Nucleus accumbens (tissue), 56 donors: Measurements from ENCODE around the gene CMSS1.
"Not testable (repeated sequence)": the region's sequence is repeated elsewhere in the genome, so short reads cannot be mapped to it uniquely, and the experiment has no call there.

ENCODE experiments used
- DNase-seq, 56 donors: peaks; one replicate each; lab custom pipeline; 2025; lab: John Stamatoyannopoulos, UW

Gene CMSS1

DNA sequence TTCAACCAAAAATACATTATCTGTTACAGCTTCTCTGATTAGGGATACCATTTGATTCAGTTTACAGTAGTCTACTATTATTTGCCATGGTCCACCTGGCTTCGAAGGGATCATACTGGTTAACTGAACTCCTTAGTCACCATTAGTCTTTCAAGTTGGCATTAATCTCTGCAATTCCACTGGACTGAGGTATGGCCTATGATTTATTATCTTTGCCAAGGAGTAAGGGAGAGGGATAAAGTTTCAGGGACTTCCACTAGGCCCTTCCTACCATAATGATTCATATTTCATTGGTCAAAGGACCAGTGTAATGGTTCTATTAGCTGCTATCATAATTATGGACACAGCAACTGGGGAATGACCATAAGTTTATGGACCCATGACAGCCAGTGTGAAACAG is 7.3 kb upstream of the CMSS1 start:
- DNase-seq = no peak

DNA sequence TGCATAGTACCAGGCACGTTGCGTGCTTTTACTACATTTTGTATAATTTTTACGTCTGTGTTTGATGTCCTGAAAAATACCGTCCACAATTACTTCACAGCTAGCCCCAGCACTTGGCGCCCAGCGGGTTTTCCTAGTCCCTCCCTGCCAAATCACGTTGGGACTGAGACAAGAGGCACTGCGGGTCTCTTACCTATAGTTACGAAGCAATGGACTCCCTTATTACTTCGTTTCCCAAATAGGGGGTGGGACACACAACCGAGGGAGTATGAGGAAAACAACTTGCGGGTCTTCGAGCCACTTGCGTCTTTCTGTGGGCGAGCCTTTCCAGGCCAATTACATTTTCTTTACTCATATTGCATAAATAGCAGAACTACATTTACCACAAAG is 620 bp upstream of the CMSS1 start:
- DNase-seq = peak in 7 of 56 donors; percentile 4 to 51 (median 32)

DNA sequence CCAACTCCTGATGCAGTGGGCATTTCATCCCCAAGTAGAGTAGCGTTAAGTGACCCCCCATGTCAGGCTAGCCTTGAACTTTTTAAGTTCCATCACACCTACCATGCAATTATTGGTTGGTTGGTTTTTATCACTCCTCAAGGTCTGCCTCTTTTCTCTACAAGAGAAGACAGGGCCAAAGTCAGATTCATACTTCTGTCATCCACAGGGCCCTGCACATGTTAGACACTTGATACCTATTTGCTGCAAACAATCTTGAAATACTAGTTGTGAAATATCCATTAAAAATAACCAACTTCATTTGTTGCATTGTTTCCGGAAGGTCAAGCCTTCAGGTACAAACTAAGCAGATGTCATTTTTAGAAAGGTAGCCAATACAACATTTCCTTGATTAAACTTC is 1.2 kb downstream of the CMSS1 start:
- no peak for DNase-seq

DNA sequence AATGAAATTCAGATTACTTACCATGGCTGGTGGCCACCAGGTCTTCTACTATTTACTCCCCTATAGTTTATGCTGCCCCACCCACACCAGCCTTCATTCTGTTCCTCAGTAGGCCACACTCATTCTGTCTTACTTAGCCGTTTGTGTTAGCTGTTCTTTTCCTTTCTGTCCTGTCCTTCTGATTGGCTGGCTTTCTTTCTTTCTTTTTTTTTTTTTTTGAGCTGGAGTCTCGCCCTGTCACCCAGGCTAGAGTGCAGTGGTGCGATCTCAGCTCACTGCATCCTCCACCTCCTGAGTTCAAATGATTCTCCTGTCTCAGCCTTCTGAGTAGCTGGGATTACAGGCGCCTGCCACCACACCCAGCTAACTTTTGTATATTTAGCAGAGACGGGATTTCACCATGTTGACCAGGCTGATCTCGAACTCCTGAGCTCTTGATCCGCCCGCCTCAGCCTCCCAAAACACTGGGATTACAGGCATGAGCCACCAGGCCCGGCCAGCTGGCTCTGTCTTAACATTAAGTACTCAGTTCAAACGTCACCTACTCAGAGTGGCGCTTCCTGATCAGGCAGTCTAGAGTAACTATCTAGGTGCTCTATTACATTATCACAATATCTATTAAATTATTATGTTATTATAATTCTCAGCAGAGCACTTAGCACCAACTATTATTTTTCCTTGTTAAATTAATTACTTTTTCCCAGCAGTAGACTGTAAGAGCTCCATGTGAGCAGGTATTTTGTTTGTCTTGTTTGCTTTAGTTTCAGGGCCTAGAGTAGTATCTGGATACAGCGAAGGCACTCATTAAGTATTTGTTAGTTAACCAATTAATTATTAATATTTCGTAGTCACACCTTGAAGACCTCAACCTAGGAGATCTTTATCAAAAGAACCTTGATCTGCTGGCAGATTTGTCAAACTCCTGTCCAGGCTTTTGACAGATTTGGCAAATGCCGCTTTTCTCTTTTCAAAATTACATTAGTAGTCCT is 6.4 kb downstream of the CMSS1 start:
- no peak for DNase-seq

DNA sequence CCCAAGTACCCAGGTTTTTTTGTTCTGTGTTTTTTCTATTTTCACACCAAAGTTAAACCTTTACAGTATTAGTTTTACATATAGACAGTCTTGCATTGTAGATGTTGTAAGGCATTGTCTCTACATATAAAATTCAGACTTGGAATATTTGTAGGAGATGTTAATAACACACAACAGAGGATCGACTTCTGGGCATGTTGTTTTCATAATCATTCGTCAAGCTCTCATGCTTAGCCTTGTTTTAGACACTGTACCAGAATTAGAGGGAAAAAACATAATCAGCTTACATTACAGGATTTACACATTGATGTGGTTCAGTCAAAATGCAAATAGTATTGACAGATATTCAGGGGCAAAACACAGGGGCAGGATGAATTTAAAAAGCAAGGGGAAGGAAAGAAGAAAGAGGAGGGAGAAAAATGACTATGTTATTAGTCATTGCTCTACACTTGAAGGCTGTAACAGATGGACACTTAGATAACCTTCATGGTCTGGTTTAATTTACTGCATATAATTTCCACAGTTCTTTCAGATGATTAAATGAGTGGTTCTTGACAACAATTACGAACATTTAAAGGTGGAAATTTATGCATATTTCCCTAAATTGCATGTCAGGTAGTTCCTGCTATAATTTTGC is 7.5 kb downstream of the CMSS1 start:
- no peak for DNase-seq

DNA sequence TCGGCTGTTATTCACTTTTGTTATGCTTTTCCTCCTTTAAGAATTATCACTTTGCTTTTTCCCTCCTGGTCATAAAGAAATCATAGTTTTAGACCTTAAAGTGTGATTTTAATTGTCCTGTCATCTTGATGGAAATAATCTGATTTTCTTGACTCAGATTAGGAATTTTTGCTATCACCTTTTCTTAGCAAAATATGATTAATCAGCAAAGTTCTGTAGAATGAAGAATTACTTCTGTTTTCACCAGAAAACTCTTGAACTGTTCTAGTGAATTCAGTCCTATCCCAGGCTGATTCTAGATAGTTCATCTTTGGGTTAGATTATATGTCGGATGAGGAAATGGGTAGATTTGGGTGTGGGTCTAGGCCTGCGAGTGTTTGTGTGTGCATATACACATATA is 12.2 kb downstream of the CMSS1 start:
- no peak for DNase-seq

DNA sequence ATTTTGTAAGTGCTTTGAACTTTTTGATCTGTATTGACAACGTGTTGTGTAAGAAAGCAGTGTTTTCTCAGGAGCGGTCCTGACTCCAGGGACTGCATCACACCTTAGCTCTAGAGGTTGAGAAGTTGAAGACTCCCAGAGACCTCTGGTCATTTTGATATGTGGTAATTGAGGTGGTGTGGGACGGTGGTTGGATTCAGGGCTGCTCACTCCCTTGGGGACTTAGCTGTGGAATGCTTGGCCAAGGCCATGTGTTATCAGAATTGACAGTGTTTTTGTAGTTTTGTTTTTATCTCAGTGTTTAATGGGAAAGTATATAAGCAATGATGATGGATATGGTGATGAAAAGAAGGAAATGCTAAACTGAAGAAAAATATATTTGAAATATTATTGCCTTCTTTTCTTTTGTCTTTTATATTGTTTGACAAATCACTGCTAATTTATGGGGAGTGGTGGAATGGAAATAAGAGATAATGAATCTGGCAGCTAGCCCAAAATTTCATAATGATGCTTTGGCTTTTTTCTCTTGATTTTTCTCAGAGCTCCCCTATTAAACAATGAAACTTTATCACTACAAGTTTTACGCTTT is 16.0 kb downstream of the CMSS1 start:
- no peak for DNase-seq

DNA sequence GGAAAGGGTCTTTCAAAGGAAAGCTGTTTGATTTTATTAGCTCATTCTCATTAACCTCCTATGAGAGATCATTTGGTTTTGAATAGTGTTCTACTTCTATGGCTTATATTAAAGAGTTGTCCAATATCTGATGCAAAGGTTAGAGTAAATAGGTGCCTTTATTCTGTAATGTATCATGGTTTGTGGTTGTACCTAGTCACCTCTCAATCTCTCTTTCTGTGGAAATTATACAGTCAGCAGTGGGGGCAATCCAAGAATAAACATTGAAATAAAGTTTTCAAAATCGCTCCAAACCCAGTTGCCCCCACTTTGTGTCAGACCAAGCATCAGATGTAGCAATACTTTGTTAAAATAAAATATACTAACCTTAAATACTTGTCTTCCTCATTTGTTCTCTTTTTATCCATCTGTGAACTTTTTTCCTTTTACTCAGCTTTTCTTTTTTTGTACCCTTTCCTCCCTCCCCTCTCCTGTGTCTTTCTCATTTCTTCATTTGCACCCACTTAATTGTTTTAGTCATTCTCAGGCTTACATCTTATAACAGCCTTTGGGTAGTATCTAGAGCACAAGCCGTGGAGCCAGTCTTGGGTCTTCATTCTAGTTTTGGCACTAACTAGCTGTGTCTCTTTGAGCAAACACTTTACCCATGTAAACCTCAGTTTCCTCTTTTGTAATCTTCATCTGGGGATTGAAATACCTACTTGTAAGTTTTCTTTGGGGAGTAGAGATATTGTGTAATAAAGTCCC is 16.7 kb downstream of the CMSS1 start:
- no peak for DNase-seq

DNA sequence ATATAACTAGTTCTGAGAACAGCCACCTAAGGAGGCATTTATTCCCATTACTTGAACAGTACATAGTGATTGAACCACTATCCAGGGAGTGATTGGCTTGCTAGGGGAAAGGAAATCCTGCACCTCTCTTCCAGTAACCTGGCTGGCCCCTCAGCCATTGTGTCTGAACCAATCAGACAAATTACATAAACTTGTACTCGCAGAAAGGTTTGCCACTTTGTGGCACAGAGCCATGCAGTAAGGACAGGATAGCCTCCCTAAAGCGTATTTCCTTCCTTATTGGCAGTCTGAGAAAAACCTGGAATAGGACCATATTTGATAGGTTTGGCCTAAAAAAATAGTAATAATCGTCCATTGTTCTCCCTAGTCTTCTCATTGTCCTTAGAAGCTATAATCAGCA is 19.0 kb downstream of the CMSS1 start:
- DNase-seq = no peak

DNA sequence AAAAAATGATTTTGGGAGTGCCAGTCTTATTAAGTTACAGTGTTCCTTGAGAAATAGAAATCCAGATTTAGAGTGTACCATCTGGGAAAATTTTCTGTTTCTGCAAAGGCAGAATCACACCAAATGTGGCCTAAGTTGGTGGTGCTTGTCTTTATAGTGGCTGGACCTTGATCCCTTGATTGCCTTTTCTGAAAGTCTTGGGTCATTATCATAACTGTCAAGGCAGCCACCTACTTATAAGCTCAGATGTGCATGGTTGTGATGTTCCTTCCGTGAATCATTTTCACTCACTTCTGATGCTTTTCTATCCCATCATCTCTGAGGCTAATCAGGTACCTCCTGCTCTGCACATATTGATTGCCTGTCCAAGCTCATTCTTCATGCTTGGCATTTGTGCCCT is 20.1 kb downstream of the CMSS1 start:
- DNase-seq = no peak

DNA sequence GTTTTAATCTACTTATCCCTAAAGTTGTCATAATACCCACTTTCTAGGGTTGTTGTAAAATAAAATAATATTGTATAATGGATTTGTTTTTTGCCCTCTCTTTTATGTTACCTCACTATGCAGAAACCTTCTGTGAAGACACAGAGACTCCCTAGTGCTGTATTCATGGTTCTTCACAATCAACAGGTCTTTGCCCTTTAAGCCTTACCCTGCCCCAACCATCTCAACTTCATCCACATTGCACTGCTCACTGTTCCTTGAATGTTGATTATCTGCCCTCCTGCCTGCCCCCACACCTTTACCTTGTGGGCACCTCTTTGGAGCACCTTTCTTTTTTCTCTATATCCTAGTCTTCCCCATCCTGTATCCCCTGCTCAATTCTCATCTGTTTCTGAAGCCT is 21.1 kb downstream of the CMSS1 start:
- DNase-seq = no peak

DNA sequence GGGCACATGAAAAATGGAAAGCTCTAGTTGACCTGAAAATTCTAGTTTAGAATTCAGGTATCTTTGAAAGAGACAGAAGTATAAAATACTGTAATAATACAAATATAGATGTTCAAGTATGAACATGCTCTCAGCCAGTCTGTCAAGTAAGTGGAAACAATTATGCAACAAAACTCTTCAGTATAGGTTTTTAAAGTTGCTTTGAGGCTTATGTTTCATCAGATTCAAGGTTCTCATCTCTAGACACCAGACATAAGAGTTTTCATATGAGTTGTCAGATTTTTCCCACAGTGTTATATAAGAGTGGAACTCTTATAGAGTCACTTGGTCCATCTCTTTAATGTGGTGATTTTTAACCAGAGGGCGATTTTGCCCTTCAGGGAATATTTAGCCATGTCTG is 22.0 kb downstream of the CMSS1 start:
- DNase-seq = no peak

DNA sequence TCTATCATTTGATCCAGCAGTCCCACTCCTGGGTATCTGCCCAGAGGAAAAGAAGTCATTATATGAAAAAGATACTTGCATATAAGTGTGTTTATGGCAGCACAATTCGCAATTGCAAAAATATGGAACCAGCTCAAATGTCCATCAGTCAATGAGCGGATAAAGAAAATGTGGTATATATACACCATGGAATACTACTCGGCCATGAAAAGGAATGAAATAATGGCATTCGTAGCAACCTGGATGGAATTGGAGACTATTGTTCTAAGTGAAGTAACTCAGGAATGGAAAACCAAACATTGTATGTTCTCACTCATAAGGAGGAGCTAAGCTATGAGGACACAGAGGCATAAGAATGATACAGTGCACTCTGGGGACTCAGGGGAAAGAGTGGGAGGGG is 24.3 kb downstream of the CMSS1 start:
- DNase-seq = not testable (repeated sequence)

DNA sequence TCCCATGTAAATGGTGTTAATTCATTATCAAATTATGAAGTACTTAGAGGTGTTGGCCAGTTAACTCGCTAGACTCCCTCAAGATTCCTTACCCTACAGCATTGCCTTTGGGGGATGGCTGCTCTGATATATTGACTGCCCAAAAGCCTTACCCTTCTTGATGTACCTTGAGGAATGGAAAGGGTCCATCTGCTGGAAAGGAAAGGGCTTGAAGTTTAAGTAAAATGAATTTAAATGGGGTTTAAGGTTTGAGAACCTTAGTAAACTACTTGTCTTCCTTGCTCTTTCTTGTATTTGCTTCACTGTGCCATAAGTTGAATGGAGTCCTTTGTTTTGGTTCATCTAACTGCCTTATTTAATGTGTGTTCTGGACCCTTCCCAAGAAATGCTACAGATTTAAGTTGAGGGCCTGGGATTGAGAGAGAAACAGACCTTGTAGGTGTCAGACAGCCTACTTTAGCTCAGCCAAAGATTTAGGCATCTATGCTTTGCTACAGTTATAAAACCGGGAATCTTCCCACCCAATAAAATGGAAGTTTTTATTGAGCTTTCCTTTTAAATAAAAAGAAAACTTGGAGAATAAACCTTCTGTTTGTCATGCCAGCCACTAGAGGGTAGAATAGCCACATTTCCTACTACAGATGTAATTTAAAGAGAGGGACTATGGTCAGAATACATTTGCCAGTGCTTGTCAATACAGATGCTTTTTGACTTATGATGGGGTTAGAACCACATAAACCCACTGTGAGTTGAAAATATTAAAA is 25.3 kb downstream of the CMSS1 start:
- DNase-seq = no peak

DNA sequence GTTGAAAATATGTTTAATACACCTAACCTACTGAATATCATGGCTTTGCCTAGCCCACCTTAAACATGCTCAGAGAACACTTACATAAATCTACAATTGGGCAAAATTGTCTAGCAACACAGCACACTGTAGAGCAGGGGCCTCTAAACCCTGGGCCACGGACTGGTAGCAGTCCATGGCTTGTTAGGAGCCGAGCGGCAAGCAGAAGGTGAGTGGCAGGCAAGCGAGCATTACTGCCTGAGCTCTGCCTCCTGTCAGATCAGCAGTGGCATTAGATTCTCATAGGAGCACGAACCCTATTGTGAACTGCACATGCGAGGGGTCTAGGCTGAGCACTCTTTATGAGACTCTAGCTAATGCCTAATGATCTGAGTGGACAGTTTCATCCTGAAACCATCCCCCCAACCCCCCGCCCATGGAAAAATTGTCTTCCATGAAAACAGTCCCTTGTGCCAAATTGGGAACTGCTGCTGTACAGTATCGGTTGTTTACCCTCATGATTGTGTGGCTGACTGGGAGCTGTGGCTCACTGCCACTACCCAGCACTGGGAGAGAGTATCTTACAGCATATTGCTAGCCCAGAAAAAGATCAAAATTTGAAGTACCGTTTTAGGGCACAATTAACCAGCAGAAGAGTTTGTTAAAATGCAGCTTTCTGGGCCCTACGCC is 26.1 kb downstream of the CMSS1 start:
- DNase-seq = no peak

DNA sequence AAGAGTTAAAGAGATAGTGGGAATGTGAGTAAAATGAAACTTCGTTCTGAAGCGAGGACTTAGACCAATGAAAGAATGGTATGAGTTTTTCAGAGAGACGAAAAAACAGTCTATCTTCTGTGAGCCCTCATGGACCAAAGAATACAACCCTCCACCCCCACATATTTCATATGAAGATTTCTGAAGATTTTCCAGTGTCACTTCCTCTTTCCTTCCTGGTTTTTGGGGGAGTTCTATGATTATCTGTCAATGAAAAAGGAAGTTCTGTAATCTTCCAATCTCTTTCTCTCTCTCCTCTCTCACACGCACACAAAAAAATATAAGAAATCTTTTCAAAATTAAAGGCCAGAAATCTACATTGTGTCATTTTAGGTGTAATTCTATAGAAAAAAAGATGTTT is 27.7 kb downstream of the CMSS1 start:
- DNase-seq = no peak

DNA sequence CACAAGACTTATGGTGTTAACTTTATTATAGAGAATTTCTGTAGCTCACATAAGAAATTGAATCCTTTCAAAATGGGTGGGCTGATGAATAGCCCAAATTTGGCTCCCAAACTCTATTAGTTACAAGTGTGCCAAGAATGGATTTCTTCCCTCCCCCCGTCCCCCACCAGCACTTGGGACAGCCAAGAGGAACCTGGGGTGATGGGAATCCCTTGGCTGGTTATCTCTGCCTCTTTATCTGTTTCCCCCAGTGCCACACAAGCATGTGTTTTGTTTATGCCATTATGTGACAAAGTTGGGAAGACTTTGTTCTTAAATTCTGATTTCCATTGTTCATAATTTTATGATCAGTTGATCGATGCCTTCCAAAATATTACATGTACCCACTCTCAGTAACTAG is 28.3 kb downstream of the CMSS1 start:
- no peak for DNase-seq

DNA sequence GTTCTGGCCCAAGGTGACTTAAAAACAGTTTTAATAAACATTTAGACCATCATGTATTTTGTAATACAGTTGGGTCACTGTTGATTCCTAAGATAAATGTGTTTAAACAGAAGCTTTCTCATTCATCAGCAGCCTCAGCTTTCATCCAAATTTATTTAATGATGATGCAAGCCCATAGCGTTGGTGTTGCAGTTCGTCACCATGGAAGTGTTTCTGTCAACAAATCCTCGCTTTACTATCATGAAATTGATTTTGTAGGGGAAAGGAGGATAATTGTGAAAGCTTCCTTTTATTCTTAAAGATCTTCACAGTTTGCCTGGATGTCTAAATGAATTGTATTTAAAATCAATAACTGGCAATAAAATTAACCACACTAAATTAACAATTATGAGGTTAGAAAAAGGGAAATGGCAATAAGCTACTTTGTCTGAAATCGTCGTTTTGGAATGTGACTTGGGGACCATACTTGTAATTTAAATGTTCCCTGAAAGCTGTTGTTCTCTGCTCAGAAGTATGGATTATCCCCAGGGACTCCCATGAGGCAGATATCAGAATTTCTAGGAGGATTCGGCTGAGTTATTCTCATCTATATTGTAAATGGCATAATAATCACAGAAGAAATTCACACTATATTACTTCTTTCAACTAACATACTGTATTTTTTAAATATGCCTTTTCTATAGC is 29.0 kb downstream of the CMSS1 start:
- DNase-seq = no peak

DNA sequence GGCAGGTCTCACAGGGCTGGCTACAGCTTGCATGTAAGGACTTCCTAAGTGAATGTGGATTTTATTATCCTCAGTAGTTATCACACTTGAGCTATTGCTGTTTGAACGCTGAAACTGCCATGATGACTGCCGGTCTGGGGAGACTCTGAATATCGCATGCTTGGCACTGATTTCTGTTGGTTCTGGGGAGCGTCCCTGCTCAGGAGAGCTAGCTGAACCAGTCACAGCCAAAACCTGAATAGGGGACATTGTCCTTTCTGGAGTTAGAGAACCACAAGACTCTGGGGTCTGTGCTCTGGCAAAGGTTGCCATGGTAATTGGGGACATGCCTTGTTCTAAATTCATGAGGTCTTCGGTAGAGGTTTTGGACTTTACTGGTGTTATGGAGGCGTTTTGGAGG is 30.8 kb downstream of the CMSS1 start:
- DNase-seq = no peak
